ENCODE measurements around the gene SLC4A5.

DNA sequence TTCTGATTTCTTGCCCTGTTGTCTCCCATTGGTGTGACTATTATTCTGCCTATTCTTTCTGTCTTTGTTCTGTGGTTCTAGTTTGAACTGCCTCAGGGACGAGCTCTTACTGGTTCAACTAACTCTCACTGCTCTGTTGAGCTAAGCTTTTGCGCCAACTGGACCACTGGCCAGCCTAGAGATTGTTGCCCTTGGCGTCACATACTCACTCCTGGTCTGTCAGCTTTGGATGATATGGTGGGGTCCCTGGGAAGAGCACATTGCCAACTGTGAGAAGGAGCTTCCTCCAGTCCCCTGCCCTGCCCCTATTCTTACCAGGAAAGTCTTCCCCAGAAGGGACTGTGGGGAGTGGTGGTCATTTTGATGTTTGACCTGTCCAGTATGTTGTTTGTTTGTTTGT is 138.8 kb downstream of the SLC4A5 start:
- TF ChIP-seq POLR2AphosphoS5 (IDR thresholded peaks at IDR 0.05), result no peak
- TF ChIP-seq, protein P1, sequence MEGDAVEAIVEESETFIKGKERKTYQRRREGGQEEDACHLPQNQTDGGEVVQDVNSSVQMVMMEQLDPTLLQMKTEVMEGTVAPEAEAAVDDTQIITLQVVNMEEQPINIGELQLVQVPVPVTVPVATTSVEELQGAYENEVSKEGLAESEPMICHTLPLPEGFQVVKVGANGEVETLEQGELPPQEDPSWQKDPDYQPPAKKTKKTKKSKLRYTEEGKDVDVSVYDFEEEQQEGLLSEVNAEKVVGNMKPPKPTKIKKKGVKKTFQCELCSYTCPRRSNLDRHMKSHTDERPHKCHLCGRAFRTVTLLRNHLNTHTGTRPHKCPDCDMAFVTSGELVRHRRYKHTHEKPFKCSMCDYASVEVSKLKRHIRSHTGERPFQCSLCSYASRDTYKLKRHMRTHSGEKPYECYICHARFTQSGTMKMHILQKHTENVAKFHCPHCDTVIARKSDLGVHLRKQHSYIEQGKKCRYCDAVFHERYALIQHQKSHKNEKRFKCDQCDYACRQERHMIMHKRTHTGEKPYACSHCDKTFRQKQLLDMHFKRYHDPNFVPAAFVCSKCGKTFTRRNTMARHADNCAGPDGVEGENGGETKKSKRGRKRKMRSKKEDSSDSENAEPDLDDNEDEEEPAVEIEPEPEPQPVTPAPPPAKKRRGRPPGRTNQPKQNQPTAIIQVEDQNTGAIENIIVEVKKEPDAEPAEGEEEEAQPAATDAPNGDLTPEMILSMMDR (IDR thresholded peaks at IDR 0.05), result no peak
- TF ChIP-seq POLR2A (IDR thresholded peaks at IDR 0.05), result no peak

Data from upper lobe of left lung (tissue), 4 donors.